HEK293 (cell line): ENCODE data around the gene RAB20.

Source experiments
- CTCF ChIA-PET: fragments of 350-600 bp; formaldehyde crosslinking; extraction: SDS; loops from one replicate; lab custom pipeline; 2021; ENCODE audit warnings: antibody characterized with exemption; lab: Yijun Ruan, JAX
- POLR2A ChIA-PET: fragments of 300-600 bp; formaldehyde crosslinking; extraction: SDS; loops from one replicate; lab custom pipeline; 2020; ENCODE audit warnings: antibody characterized with exemption, inconsistent platforms; lab: Yijun Ruan, JAX
- H3K27ac ChIP-seq: fragments of 200-500 bp; sonication (Bioruptor generic); 2 replicates; pipeline ENCODE4 v1.5.1; 2014; ENCODE audit warnings: low read depth, low read length, control low read depth, inconsistent platforms; ENCODE audit errors: extremely low read depth
- H3K36me3 ChIP-seq, 2 experiments: fragments of 200-500 bp in 1 of 2; sonication (Bioruptor generic) in 1 of 2; 1 replicate in 1 of 2; 2 replicates in 1 of 2; pipeline ENCODE4 v1.5.1; 2014 to 2017; ENCODE audit warnings: inconsistent platforms in 2 of 2, low read length in 2 of 2; ENCODE audit not compliant: control insufficient read depth in 2 of 2, insufficient read depth in 1 of 2
- H3K4me1 ChIP-seq: fragments of 200-500 bp; sonication (Bioruptor generic); 2 replicates; pipeline ENCODE4 v1.5.1; 2014; ENCODE audit warnings: mild to moderate bottlenecking, low read length, inconsistent platforms; ENCODE audit not compliant: control insufficient read depth, insufficient read depth
- H3K4me3 ChIP-seq: 2 replicates; pipeline ENCODE4 v1.5.1; 2011; ENCODE audit warnings: low read depth, mild to moderate bottlenecking, control low read depth, low read length, moderate library complexity
- H3K9me3 ChIP-seq: fragments of 200-500 bp; sonication (Bioruptor generic); 2 replicates; pipeline ENCODE4 v1.5.1; 2014; ENCODE audit warnings: low read depth, low read length, inconsistent platforms; ENCODE audit not compliant: control insufficient read depth, insufficient read depth
- BCL11B ChIP-seq: fragments of 450-650 bp; formaldehyde crosslinking; IDR thresholded peaks from 2 replicates; pipeline ENCODE4 v1.5.1; 2016; ENCODE audit warnings: low read depth, missing biosample characterization, missing genetic modification characterization
- KLF9 ChIP-seq: fragments of 450-650 bp; formaldehyde crosslinking; IDR thresholded peaks from 2 replicates; pipeline ENCODE4 v1.5.1; 2016; ENCODE audit warnings: missing biosample characterization, missing genetic modification characterization, low read depth
- RBAK ChIP-seq: fragments of 450-650 bp; formaldehyde crosslinking; IDR thresholded peaks from 2 replicates; pipeline ENCODE4 v1.5.1; 2016; ENCODE audit warnings: missing biosample characterization, missing genetic modification characterization
- ZFP37 ChIP-seq: fragments of 450-650 bp; formaldehyde crosslinking; IDR thresholded peaks from 2 replicates; pipeline ENCODE4 v1.5.1; 2016; ENCODE audit warnings: missing biosample characterization, missing genetic modification characterization
- ZIC2 ChIP-seq: fragments of 450-650 bp; formaldehyde crosslinking; IDR thresholded peaks from 2 replicates; pipeline ENCODE4 v1.5.1; 2016; ENCODE audit warnings: missing biosample characterization, missing genetic modification characterization
- ZNF112 ChIP-seq: fragments of 450-650 bp; formaldehyde crosslinking; IDR thresholded peaks from 2 replicates; pipeline ENCODE4 v1.5.0; 2017; ENCODE audit warnings: missing biosample characterization, missing genetic modification characterization
- ZNF121 ChIP-seq: fragments of 450-650 bp; formaldehyde crosslinking; IDR thresholded peaks from 2 replicates; pipeline ENCODE4 v1.5.1; 2016; ENCODE audit warnings: missing biosample characterization, missing genetic modification characterization
- ZNF214 ChIP-seq: fragments of 450-650 bp; formaldehyde crosslinking; IDR thresholded peaks from 2 replicates; pipeline ENCODE4 v1.5.1; 2017; ENCODE audit warnings: missing biosample characterization, mild to moderate bottlenecking, missing genetic modification characterization, borderline replicate concordance
- ZNF221 ChIP-seq: fragments of 450-650 bp; formaldehyde crosslinking; IDR thresholded peaks from 2 replicates; pipeline ENCODE4 v1.5.1; 2017; ENCODE audit warnings: missing biosample characterization, missing genetic modification characterization, borderline replicate concordance
- ZNF292 ChIP-seq: fragments of 450-650 bp; formaldehyde crosslinking; IDR thresholded peaks from 2 replicates; pipeline ENCODE4 v1.5.1; 2016; ENCODE audit warnings: low read depth, missing biosample characterization, missing genetic modification characterization, borderline replicate concordance
- ZNF501 ChIP-seq: fragments of 450-650 bp; formaldehyde crosslinking; IDR thresholded peaks from 2 replicates; pipeline ENCODE4 v1.5.1; 2016; ENCODE audit warnings: missing biosample characterization, missing genetic modification characterization
- ZNF549 ChIP-seq: fragments of 450-650 bp; IDR thresholded peaks from 2 replicates; pipeline ENCODE4 v1.5.1; 2018; ENCODE audit warnings: missing biosample characterization, missing genetic modification characterization, mild to moderate bottlenecking, inconsistent platforms, moderate library complexity
- ZNF571 ChIP-seq: fragments of 450-650 bp; formaldehyde crosslinking; IDR thresholded peaks from 2 replicates; pipeline ENCODE4 v1.5.0; 2017; ENCODE audit warnings: missing biosample characterization, missing genetic modification characterization
- ZNF658 ChIP-seq: fragments of 450-650 bp; formaldehyde crosslinking; IDR thresholded peaks from 2 replicates; pipeline ENCODE4; 2016; ENCODE audit warnings: missing biosample characterization, missing genetic modification characterization
- ZNF747 ChIP-seq: fragments of 450-650 bp; formaldehyde crosslinking; IDR thresholded peaks from 2 replicates; pipeline ENCODE4 v1.5.1; 2016; ENCODE audit warnings: missing biosample characterization, missing genetic modification characterization
- TF ChIP-seq, protein P1 (sequence below): fragments of 450-650 bp; formaldehyde crosslinking; IDR thresholded peaks from 2 replicates; pipeline ENCODE4 v1.5.1; 2016; ENCODE audit warnings: missing biosample characterization, missing genetic modification characterization
- TF ChIP-seq, protein P2 (sequence below): fragments of 450-650 bp; formaldehyde crosslinking; IDR thresholded peaks from 2 replicates; pipeline ENCODE4 v1.5.1; 2016; ENCODE audit warnings: missing biosample characterization, missing genetic modification characterization
- TF ChIP-seq, protein P3 (sequence below): fragments of 450-650 bp; formaldehyde crosslinking; IDR thresholded peaks from 2 replicates; pipeline ENCODE4 v1.5.1; 2017; ENCODE audit warnings: missing biosample characterization, missing genetic modification characterization
- TF ChIP-seq, protein P4 (sequence below): sonication (generic); formaldehyde crosslinking; IDR thresholded peaks from 2 replicates; pipeline ENCODE4 v1.8.1; 2022; ENCODE audit warnings: mild to moderate bottlenecking, moderate library complexity, missing genetic modification reagents
- TF ChIP-seq, protein P5 (sequence below): fragments of 450-650 bp; formaldehyde crosslinking; IDR thresholded peaks from 2 replicates; pipeline ENCODE4 v1.5.0; 2017; ENCODE audit warnings: missing biosample characterization, missing genetic modification characterization, borderline replicate concordance

Gene RAB20

DNA sequence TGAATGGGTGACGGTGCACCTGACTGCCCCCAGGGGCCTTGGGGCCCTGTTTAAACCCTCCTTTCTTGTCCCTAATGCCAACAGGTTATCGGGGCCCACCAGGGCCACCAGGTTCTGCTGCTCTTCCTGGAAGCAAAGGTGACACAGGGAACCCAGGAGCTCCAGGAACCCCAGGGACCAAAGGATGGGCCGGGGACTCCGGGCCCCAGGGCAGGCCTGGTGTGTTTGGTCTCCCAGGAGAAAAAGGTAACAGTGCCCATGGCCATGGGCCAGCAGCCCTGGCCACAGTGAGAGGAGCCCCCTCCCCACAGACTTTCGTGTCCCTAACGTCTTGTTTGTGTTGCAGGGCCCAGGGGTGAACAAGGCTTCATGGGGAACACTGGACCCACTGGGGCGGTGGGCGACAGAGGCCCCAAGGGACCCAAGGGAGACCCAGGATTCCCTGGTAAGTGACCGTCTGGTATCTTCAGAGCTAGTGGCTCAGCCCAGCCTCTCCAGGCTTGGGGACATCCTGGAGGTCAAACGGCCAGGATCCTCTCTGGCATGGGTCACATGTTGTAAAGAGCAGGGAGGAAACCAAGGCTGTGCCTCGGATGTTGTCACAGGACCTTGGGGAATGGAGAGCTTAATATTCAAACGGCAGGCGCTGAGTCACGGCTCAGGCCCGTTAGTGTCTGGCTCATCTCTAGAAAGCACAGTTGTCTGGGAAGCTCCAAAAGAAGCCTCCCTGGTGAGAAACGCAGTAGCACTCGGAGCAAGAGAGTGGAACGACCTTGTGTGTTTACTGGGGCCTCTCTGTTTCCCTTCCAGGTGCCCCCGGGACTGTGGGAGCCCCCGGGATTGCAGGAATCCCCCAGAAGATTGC is 58.3 kb downstream of the RAB20 start (continued):
- TF ChIP-seq, protein P1, sequence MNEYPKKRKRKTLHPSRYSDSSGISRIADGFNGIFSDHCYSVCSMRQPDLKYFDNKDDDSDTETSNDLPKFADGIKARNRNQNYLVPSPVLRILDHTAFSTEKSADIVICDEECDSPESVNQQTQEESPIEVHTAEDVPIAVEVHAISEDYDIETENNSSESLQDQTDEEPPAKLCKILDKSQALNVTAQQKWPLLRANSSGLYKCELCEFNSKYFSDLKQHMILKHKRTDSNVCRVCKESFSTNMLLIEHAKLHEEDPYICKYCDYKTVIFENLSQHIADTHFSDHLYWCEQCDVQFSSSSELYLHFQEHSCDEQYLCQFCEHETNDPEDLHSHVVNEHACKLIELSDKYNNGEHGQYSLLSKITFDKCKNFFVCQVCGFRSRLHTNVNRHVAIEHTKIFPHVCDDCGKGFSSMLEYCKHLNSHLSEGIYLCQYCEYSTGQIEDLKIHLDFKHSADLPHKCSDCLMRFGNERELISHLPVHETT: no peak
- TF ChIP-seq, protein P2, sequence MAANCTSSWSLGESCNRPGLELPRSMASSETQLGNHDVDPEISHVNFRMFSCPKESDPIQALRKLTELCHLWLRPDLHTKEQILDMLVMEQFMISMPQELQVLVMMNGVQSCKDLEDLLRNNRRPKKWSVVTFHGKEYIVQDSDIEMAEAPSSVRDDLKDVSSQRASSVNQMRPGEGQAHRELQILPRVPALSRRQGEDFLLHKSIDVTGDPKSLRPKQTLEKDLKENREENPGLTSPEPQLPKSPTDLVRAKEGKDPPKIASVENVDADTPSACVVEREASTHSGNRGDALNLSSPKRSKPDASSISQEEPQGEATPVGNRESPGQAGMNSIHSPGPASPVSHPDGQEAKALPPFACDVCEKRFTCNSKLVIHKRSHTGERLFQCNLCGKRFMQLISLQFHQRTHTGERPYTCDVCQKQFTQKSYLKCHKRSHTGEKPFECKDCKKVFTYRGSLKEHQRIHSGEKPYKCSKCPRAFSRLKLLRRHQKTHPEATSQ (tag by site-specific recombination): no peak
- TF ChIP-seq BCL11B (tag by site-specific recombination): no peak
- TF ChIP-seq ZNF658 (tag by site-specific recombination): no peak

DNA sequence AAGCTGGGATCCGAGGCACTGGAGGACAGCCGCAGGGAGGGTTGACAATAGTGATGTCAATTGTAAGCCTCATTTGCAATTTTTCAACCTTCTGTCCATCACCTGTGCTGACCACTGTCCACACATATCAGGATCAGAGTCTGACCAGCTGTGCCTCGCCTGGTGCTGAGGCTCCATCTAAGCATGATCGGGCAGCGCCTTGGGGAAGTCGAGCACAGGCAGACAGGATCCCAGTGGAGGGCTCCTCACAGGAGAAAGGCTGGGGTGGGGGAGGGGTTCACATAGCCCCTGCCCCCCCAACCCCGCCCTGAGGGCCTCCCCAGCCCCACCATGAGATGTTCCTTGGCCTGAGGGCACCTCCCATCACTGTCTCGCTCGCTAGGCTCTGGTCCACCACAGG is 60.3 kb downstream of the RAB20 start:
- POLR2A ChIA-PET: no interaction called here
- no peak overlapping the region for H3K4me3 ChIP-seq
- no peak overlapping the region for H3K27ac ChIP-seq
- TF ChIP-seq ZNF292 (tag by site-specific recombination) (no peak), ZNF571 (tag by site-specific recombination) (no peak), ZNF501 (no peak), ZNF112 (tag by site-specific recombination) (no peak), ZNF221 (tag by site-specific recombination) (no peak), ZNF747 (tag by site-specific recombination) (no peak), ZFP37 (tag by site-specific recombination) (no peak), ZIC2 (tag by site-specific recombination) (no peak), ZNF549 (tag by site-specific recombination) (no peak), ZNF121 (tag by site-specific recombination) (no peak), KLF9 (tag by site-specific recombination) (no peak), RBAK (tag by site-specific recombination) (no peak), ZNF214 (no peak)
- TF ChIP-seq, protein P3, sequence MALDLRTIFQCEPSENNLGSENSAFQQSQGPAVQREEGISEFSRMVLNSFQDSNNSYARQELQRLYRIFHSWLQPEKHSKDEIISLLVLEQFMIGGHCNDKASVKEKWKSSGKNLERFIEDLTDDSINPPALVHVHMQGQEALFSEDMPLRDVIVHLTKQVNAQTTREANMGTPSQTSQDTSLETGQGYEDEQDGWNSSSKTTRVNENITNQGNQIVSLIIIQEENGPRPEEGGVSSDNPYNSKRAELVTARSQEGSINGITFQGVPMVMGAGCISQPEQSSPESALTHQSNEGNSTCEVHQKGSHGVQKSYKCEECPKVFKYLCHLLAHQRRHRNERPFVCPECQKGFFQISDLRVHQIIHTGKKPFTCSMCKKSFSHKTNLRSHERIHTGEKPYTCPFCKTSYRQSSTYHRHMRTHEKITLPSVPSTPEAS (tag by site-specific recombination): no peak
- TF ChIP-seq, protein P4, sequence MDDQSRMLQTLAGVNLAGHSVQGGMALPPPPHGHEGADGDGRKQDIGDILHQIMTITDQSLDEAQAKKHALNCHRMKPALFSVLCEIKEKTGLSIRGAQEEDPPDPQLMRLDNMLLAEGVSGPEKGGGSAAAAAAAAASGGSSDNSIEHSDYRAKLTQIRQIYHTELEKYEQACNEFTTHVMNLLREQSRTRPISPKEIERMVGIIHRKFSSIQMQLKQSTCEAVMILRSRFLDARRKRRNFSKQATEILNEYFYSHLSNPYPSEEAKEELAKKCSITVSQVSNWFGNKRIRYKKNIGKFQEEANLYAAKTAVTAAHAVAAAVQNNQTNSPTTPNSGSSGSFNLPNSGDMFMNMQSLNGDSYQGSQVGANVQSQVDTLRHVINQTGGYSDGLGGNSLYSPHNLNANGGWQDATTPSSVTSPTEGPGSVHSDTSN (CRISPR knock-in tag): no peak
- TF ChIP-seq, protein P5, sequence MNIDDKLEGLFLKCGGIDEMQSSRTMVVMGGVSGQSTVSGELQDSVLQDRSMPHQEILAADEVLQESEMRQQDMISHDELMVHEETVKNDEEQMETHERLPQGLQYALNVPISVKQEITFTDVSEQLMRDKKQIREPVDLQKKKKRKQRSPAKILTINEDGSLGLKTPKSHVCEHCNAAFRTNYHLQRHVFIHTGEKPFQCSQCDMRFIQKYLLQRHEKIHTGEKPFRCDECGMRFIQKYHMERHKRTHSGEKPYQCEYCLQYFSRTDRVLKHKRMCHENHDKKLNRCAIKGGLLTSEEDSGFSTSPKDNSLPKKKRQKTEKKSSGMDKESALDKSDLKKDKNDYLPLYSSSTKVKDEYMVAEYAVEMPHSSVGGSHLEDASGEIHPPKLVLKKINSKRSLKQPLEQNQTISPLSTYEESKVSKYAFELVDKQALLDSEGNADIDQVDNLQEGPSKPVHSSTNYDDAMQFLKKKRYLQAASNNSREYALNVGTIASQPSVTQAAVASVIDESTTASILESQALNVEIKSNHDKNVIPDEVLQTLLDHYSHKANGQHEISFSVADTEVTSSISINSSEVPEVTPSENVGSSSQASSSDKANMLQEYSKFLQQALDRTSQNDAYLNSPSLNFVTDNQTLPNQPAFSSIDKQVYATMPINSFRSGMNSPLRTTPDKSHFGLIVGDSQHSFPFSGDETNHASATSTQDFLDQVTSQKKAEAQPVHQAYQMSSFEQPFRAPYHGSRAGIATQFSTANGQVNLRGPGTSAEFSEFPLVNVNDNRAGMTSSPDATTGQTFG: no peak
- 0 out of 2 replicates have a peak, but pooled peaks cover 3% of the 10 kb centered on the region for H3K4me1 ChIP-seq
- H3K9me3 ChIP-seq: no peaks in the 10 kb centered on the region
- CTCF ChIA-PET: no interaction called here
- H3K36me3 ChIP-seq: peaks cover 0 to 53% of the 10 kb centered on the region in 2 experiments; a peak in 1 of 3 replicates
